SK-N-MC (cell line): ENCODE measurements around the gene DHRS4.
"Not testable (repeated sequence)": the region's sequence is repeated elsewhere in the genome, so short reads cannot be mapped to it uniquely, and the experiment has no call there.

Source experiments
- DNase-seq: peaks from one replicate; pipeline ENCODE4 v3.0.0-alpha.2; 2011; ENCODE audit warnings: low read depth, low spot score
- H3K27ac ChIP-seq: fragments of 200-600 bp; sonication (generic); 2 replicates; pipeline ENCODE4 v1.5.1; 2016; ENCODE audit warnings: mixed run types
- H3K36me3 ChIP-seq: fragments of 200-600 bp; sonication (generic); 2 replicates; pipeline ENCODE4 v1.6.1; 2017; ENCODE audit warnings: antibody characterized with exemption, low read length, mixed read lengths; ENCODE audit not compliant: insufficient read depth
- H3K4me3 ChIP-seq: fragments of 200-600 bp; sonication (generic); 2 replicates; pipeline ENCODE4 v1.5.1; 2016
- H3K9ac ChIP-seq: fragments of 200-600 bp; sonication (generic); 2 replicates; pipeline ENCODE4 v1.8.0; 2017; ENCODE audit warnings: mixed run types, mixed read lengths; ENCODE audit not compliant: insufficient read length
- H3K9me3 ChIP-seq: fragments of 200-600 bp; sonication (generic); 2 replicates; pipeline ENCODE4 v1.6.1; 2017; ENCODE audit warnings: low read depth, mild to moderate bottlenecking, antibody characterized with exemption, low read length, moderate library complexity, mixed read lengths
- FOXP2 ChIP-seq: optimal IDR thresholded peaks from 2 replicates; pipeline ENCODE3; 2011; ENCODE audit warnings: mild to moderate bottlenecking, moderate library complexity; ENCODE audit not compliant: insufficient read depth; ENCODE audit errors: extremely low read length, control extremely low read depth
- POLR2AphosphoS5 ChIP-seq: IDR thresholded peaks from 2 replicates; pipeline ENCODE4 v1.6.1; 2012; ENCODE audit warnings: mild to moderate bottlenecking, low read depth, low read length, borderline replicate concordance

Gene DHRS4

GRCh38 chr14:24006817-24007652 lies 53.5 kb downstream of the DHRS4 start:
- not testable (repeated sequence) for H3K9me3 ChIP-seq, H3K27ac ChIP-seq, DNase-seq, H3K36me3 ChIP-seq
- TF ChIP-seq POLR2AphosphoS5 = peak; percentile 24; the same call in 1 of the 2 replicates
- peak overlapping the region; percentile 45 for H3K9ac ChIP-seq
- peak overlapping the region; percentile 79 for H3K4me3 ChIP-seq

GRCh38 chr14:24011051-24011450 lies 57.5 kb downstream of the DHRS4 start:
- Histone ChIP-seq H3K27ac (peak overlapping the region; percentile 72), H3K36me3 (no peaks in the 10 kb centered on the region), H3K9me3 (no peaks in the 10 kb centered on the region), H3K4me3 (peak overlapping the region; percentile 72), H3K9ac (peak overlapping the region; percentile 47)
- TF ChIP-seq POLR2AphosphoS5 (no peak), FOXP2 (no peak)
- DNase-seq = no peak

GRCh38 chr14:24012726-24013273 lies 59.2 kb downstream of the DHRS4 start:
- not testable (repeated sequence) for H3K9me3 ChIP-seq, H3K36me3 ChIP-seq, H3K9ac ChIP-seq
- peak overlapping the region; percentile 72; the same call in 1 of the 2 replicates for H3K27ac ChIP-seq
- H3K4me3 ChIP-seq = peak overlapping the region; percentile 72
- peak; percentile 30 for DNase-seq

GRCh38 chr14:24013654-24014514 lies 60.3 kb downstream of the DHRS4 start:
- no peak for TF ChIP-seq POLR2AphosphoS5
- no peak for TF ChIP-seq FOXP2
- Histone ChIP-seq H3K27ac (no peak overlapping the region), H3K9me3 (no peaks in the 10 kb centered on the region), H3K36me3 (no peaks in the 10 kb centered on the region), H3K4me3 (no peak overlapping the region), H3K9ac (no peak overlapping the region)
- DNase-seq = peak; percentile 35

- not testable (repeated sequence) for H3K36me3 ChIP-seq, H3K27ac ChIP-seq, H3K9ac ChIP-seq, H3K4me3 ChIP-seq, H3K9me3 ChIP-seq, DNase-seq
These were observed 62.2 kb downstream of the DHRS4 start for GRCh38 chr14:24015745-24016144.
